NCI-H187 treated with DMSO at 0.1 percent for 48 hours (cell line): Measurements from ENCODE around the gene MAN2A1.
"Not testable (repeated sequence)": the region's sequence is repeated elsewhere in the genome, so short reads cannot be mapped to it uniquely, and the experiment has no call there.

Experiments
- DNase-seq: peaks from one replicate; lab custom pipeline; 2025; lab: John Stamatoyannopoulos, UW

Gene MAN2A1

DNA sequence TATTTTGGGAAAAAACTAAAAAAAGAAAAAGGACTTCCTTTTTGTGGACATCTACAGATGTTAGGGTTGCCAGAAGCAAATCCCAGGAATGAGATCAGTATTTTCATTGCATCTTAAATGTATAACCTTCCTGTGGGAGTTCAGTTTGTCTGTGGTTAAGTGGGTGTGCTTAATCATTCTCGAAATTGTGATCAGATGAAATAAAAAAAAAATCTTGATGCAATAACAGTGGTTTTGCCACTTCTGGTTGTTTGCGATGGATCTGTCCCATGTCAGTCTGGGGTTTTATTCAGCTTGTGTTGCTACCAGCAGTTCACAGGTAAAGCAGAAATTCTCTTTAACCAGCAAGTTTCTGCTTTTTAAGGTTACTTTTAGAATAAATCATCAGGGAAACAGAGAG lies 179.0 kb downstream of the MAN2A1 start:
- no peak for DNase-seq

DNA sequence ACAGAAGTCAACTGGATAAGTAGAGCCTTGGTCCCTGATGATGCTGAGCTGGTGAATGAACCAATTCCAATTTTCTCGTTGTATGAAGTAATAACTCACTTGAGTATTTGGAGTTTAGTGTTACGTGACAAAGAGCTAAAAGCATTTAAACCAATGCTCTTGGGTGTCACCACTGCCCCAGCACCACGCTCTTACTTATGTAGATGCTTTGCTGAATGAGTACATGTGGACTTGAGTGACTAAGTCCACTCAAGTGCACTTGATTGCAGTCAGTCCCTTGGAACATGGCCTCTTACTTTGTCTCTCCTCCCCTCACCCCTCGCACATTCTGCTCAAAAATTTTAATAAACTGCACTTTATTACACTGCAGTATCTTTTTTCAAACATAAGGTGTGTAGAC lies 184.0 kb downstream of the MAN2A1 start:
- no peak for DNase-seq

DNA sequence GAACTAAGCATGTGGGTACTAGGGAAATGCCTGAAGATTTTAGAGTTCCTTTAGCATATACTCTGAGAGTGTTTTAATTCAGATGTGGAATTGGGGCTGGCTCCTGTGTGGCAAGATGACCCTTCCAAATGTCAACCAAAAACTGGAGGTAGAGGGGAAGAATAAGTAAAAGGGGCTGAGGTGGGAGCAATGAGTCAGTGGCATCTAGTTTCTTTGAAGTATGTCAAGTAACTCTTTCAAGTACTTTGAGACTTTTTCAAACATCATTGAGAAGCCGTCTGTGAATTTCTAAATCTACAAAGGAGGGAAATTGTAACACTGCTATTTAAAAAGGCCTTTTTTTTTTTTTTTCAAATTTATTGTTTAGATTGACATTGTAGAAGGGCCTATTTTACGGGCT lies 184.4 kb downstream of the MAN2A1 start:
- DNase-seq: no peak

DNA sequence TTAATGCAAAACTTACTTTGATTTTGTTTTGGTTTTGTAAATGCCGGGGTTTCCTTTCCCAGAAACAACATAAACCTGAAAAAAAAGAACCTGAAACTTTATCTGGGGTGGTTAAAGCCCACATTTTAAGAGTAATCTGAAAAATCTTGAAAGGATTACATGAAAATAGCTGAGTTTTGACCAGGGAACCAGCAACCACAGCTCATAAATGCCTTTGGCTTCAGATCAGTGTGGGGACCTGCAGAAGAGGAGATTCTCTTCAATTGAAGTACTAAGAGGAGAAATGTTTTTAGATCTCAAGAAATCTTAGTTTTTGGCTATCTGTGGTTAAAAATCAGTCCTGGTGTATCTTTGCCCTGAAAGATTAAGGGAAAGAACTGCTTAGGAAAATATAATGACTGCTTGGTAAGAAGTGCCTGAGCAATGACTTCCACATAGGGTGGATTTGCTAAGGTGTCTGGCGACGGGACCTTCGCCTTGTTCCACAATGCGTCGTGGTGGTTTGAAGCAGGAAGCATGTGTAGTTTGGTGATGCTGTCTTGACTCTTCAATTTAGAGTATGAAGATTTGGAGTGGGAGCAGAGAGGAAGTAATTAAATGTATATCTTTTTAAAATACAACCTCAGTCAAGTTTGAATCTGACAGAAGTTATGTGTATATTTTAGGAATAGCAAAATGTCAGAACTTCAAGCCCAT lies 186.5 kb downstream of the MAN2A1 start:
- no peak for DNase-seq

DNA sequence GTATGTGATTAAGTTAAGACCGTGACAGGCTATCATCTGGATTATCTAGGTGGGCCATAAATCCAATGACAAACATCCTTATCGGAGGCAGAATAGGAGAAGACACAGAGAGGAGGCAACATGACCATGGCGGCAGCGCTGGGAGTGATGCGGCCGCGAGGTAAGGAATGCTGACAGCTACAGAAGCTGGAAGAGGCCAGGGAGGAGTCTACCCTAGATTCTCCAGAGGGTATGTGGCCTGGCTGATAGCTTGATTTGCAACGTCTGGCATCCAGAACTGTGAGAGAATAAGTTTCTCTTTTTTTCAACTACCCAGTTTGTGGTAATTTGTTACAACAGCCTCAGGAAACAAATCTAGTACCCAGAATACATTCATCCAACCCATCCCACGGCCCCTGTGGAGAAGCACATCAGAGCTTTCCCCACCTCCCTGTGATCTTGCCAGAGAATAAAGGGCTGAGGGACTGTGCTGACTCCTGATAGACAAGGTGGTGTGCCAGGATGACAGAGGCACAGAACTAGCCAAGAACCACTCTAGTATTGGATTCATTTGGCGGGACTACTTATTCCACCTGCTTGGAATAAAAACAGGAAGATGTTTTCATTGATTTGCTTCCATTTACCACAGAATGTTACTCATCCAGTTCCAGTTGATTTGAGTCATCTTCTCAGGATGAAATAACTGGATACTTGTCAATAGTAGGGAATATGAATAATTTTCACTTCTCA lies 187.4 kb downstream of the MAN2A1 start:
- DNase-seq: no peak

DNA sequence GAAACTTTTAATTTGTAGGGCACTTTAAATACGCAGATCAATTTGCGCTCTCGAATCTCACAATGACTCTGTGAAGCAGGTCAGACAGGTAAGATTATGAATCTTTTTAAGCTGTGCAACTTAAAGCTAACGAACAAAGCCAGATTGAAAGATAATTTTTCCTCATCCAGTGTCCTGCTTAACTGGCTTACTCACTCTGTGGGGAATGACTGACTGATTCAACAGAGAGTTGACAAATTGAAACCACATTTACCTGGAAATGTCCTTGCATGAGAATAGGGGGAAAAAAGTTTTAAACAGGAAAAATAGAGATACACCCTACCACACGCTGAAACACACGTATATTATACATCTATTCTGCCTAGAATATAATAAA lies 187.9 kb downstream of the MAN2A1 start:
- DNase-seq: no peak

DNA sequence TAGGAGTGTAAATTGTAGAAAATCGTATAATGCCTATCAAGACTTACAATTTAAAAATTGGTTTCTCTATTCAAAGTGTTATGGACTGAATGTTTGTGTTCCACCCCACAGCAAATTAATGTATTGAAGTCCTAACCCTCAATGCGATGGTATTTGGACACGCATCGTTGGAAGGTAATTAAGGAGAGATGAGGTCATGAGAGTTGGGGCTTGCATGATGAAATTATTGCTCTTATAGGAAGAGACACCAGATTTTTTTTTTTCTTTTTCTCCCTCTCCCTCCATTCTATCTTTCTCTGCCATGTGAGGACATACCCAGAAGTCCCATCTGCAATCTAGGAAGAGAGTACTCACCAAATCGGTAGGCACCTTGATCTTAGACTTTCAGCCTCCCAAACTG lies 189.2 kb downstream of the MAN2A1 start:
- no peak for DNase-seq

DNA sequence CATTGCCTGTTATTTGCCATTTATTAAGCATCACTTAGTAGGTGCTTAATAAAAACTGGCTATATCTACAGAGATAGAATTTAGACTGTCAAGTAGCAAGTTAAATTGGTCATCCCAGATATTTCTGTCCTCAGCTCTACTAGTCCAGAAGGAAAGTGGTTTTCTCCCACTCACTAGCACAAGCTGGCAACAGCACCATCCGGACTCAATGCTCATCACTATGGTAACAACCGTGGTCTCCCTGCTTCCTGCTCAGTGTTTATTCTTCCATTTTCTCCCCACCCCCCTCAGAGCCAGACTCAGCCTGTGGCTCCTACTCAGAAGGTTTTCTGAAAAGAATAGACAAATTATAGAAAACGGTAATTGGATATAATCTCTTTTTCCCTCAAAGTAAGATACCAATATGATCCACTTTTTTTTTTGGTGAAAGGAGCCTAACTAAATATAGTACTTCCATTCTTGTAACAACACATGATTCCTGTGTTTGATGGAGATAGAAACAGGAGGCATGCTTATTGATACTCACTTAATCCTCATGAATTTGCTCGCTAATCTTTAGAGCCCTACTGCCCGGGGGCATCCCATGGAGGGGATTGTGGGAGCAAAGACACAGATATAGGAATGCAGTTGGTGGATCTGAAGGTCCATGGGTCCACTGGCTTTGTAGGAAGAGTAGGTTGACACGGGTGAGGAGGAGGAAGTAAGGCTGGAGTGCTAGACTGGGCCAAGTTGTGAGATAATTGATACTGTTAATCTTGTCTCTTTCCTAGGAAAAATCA lies 191.4 kb downstream of the MAN2A1 start:
- DNase-seq: no peak

DNA sequence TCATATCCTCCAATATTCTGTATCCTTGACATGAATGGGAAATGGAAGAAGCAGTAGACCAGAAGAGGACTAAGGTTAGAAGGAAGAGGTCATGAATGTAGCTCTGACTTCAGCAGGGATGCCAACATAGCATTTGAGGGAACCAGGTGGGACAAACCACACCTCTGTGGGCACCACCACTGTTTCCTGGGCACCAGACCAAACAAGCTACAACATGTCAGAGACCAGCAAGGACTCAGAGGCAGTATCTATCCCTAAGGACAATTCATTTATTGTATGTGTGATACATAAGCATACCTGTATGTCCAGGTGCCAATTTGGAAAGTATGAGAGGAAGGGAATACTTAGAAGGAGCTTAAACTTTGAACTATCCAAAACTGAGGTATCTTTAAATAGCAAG lies 192.8 kb downstream of the MAN2A1 start:
- DNase-seq: no peak

DNA sequence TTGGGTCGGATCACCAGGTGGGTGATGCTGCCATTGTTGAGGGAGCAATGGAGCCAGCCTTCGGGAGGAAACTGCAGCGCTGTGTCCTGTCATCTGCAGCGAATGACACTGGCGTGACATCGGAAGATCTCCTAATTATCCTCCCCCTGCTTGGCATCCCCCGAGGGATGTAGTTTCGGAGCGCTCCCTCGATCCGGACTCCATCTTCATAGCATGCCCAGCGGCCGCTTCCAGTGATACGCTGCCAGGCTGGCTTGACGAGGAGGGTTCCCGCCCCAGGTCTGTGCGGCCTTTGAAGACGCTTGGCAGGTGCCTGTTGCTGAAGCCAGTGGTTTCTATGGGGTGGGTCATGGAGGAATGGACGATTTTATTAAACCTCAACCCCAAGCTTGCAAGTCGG lies 194.9 kb downstream of the MAN2A1 start:
- no peak for DNase-seq

DNA sequence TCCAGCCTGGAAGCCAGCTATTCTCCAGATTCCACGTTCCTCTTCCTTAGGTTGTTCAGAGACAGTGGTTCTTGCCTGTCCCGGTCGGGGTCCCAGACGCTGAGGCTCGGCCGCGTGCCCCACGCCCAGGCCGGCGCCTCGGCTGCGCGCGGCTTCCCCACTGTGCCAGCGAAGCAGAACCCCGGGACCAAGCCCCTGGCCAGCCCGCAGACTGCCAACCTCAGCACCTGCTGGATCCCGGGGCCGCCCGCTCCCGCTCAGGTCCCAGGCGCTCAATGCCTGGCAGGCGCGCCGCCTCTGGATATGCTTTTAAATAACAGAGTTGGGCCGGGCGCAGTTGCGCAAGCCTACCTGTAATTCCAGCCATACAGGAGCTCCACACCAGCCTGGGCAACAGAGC lies 195.5 kb downstream of the MAN2A1 start:
- no peak for DNase-seq

DNA sequence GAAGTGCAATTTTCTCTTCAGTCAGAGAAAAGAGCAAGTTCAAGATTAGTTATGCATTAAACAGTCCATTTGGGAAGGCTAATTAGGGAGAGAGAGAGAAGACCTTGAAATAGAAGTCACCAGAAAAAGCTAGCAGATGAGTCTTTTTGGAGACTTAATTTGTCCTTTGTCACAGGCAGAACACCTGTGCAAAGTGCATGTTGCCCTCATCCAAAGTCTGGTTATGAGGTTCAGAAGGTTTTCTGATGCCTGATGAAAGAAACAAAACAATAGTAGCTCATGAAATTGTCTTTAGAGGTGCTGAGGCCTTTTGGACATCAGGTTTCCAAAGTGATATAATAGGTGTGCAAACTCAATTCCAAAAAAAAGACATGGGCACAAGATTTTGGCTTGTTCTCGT lies 199.3 kb downstream of the MAN2A1 start:
- DNase-seq: no peak

DNA sequence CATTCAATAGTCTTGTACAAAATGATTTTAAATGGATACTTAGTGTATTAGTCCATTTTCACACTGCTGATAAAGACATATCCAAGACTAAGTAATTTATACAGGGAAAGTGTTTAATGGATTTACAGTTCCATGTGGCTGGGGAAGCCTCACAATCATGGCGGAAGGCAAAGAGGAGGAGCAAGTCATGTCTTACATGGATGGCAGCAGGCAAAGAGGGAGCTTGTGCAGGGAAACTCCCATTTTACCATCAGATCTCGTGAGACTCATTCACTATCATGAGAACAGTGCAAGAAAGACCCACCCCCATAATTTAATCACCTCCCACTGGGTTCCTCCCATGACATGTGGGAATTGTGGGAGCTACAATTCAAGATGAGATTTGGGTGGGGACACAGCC lies 203.5 kb downstream of the MAN2A1 start:
- not testable (repeated sequence) for DNase-seq

DNA sequence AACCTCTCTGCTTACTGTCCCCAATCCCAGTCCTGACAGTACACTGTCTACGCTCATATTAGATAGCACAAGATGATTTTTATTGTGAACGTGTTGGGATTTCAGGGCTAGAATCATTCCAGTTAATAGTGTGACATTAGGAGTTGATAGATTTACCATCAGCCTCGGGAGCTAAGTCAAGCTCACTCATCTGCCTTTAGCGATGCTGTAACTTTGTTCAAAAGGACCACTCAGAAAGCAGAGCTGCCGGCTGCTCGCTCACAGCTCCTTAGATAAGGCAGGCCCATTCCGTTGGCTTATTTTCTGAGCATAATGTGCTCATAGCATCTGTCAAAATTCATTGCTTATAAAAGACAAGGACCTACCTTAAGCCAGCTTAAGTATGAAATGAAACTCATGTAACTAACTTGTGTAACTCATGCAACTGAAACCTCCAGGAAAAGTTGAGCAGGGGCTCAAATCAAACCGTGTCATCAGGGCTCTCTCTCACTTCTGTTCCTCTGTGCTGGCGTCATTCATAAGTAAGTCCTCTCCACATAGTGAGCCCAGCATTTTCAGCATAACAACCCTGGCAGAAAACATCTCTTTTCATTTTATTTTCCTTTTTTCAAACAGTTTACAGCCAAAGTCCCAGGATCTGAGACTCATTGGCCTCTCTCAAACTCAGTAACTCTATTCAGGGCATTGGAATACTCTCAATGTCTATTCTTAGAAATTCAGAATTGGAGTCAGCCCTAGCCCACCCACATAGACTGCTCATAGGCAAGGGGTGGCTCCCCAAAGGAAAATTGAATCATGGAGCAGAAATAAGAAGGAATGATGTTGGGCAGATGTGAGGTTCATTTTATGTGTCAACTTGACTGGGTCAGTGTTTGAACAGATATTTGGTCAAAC lies 208.8 kb downstream of the MAN2A1 start:
- DNase-seq: no peak

DNA sequence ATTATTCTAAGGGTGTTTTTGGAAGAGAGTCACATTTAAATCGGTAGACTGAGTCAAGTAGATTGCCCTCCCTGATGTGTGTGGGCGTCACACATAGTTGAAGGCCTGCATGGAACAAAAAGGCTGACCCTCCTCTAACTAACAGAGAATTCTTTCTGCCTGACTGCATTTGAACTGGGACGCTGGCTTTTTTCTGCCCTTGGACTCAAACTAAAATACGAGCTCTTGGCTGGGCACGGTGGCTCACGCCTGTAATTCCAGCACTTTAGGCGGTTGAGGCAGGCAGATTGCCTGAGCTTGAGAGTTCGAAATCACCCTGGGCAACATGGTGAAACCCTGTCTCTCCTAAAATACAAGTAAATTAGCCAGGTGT lies 209.4 kb downstream of the MAN2A1 start:
- DNase-seq: no peak

DNA sequence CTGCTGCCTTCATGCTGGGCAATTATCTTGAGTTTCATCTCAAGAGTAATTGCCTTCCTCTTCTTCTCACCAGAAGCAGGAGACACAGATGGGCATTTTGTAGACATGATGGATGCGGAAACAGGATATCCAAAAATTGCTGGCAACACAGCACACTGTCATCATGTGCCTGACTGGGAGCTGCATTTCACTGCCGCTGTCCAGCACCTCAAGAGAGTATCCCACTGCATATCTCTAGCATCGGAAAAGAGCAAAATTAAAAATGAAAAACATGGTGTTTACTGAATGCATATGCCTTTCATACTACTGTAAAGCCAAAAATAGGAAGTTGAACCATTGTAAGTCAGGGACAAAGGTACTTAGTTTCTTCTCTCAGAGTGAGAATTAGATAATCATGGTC lies 210.7 kb downstream of the MAN2A1 start:
- DNase-seq: no peak

DNA sequence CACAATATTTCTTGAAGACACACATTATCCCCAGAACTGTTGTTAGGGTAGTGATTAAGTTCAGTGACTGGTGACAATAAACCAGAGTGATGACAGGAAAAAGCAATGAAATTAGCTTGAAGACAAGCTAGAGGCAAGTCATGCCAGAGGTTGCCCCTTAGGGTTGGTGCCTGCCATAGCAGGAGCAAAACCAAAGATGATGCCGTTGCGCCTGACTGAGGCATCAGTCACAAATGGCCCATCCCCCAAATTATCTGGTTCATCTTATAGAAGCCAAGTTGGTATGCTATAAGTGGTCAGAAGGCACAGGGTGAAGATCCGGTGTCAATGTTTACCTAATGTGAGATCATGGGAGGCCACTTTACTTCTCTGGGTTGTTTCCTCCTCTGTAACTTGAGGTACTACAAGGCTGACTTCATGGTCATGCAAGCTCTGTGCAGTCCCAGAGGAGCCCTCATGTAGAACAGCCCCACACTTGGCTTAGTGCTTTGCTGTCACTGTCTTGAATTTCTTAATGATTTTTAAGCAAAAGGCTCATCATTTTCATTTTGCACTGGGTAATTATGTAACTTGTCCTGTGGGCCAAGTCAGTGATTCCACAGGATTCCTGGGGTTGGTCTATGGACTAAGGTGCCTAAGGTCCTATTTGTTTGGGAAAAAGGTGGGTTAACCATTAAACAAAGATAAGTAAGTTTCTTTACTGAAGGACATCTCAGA lies 211.3 kb downstream of the MAN2A1 start:
- DNase-seq: no peak

DNA sequence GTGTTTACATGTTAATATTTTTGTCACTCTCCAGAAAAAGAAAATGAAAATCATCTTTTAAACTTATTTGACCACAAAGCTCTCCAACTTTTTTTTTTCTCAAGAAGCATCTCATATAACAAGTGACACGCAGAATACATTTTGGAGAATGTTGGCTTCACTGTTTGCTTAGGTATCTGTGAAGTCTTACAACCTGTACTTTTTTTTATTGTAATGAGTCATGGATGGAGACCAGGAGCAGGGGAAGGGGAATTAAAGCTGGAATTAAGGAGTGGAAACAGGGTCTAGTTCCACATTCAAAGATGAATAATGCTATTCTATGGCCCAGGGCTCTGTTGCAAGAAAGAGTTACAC lies 211.9 kb downstream of the MAN2A1 start:
- DNase-seq: no peak

DNA sequence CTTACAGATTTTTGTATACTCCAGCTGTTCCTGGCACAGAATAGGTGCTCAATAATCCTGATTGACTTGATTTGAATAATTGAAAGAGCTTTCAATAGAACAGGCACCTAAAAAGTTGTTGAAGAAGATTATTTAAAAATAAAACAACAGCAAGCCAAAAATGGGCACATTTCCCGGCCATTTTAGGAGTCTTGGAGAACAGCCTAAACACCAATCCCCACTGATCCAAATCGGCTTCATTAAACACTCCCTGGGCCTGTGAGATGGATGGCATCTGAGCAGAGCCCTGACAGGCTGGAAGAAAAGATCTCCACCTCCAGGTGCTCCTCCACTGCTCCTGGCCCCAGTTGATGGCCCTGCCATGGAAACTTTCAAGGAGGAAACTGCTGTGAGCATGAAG lies 213.3 kb downstream of the MAN2A1 start:
- DNase-seq: no peak

DNA sequence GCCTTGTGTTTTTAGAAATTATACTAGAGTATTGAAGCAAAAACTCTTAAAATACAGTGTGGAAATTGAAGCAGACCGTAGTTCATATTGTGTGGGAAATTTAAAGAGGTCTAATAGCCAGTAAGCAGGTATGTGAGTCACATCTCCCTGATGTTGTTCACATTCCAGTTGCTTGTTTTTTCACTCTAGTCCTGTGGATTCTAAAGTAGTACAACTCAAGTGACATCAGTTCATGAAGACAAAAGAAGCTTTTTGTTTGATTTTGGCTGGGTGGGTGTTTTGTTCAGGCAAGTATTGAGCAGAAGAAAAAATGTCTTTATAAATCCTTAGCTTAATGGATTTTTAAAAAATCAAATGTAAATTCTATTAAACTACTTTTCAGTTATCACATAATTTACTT lies 216.2 kb downstream of the MAN2A1 start:
- no peak for DNase-seq

DNA sequence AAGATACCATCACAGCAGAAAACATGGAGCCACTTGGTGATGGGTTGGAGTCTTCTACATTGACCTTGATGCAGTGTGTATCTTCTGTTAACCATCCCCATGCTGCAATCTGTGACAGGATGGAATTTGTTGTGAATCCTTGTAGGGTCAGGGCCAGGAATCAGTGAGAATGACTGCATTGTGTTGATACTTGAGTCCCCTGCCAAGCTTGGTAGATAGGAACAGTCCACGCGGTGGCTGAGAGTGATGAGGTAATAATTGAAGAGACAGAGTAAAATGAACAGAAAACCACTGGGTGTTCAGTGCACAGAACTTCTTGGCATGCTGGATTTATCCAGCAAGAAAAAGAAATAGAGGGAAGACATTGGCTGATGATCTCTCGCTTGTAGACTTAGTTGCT lies 217.5 kb downstream of the MAN2A1 start:
- DNase-seq: no peak

DNA sequence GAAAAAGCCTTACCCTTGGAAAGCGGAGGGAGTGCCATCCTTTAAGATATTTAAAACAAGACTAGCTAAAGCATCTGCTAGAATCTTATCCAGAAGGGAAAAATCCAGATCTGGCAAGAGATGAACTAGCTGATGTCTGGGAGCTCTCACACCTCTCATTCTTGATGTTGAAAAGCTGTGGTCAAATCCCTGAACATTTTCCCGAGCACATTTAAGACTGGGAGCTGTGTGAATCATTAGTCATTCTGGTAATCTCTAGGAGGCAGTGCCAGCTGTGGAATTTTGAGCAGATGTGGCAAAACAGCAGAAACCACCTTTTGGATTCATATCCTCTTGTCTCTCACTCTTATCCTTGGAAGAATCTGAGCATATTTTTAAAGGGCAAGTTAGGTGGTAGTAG lies 218.0 kb downstream of the MAN2A1 start:
- no peak for DNase-seq
